ENCODE results near the gene FBXO30. TPM values are rescaled to one million over a fixed set of nuclear protein-coding genes. Genes with fewer than 3 reads are reported as not detected.

The FBXO30 gene
- total RNA-seq, 2 donors from 2014 or later: 8.0 to 20.5 TPM

DNA sequence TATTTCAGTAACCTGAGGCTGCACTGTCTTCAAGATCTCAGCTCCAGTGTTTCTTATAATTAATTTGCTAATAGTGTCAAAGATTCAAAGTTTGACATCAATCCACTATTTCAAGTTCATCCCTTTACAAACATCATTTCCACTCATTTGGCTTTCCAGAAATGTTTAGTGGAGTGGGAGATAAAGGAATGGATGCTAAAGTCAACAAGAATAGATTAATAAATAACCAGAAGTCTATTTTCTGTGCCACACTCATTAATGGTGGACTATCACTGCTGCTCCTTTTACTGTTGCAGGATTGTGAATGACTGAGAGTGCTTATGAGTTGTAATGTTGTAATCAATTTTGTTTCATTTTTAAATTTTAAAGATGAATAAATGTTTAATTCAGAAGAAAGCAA lies 50.9 kb downstream of the FBXO30 start:
- DNase-seq (ENCODE audit: low spot score) (no peak), ATAC-seq (ENCODE audit: insufficient number of reproducible peaks, low FRiP score, low read depth) (no peak)
- Histone ChIP-seq H3K4me1 (ENCODE audit: control insufficient read depth in 1 of 2, low read depth in 2 of 2) (no peaks in the 10 kb centered on the region), H3K27me3 (replicated peaks; ENCODE audit: insufficient read depth) (no peaks in the 10 kb centered on the region), H3K9me3 (no peaks in the 10 kb centered on the region), H3K36me3 (no peaks in the 10 kb centered on the region), H3K27ac (no peak overlapping the region), H3K4me3 (no peak overlapping the region)
- TF ChIP-seq, protein P1, sequence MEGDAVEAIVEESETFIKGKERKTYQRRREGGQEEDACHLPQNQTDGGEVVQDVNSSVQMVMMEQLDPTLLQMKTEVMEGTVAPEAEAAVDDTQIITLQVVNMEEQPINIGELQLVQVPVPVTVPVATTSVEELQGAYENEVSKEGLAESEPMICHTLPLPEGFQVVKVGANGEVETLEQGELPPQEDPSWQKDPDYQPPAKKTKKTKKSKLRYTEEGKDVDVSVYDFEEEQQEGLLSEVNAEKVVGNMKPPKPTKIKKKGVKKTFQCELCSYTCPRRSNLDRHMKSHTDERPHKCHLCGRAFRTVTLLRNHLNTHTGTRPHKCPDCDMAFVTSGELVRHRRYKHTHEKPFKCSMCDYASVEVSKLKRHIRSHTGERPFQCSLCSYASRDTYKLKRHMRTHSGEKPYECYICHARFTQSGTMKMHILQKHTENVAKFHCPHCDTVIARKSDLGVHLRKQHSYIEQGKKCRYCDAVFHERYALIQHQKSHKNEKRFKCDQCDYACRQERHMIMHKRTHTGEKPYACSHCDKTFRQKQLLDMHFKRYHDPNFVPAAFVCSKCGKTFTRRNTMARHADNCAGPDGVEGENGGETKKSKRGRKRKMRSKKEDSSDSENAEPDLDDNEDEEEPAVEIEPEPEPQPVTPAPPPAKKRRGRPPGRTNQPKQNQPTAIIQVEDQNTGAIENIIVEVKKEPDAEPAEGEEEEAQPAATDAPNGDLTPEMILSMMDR (IDR thresholded peaks at IDR 0.05): no peak

DNA sequence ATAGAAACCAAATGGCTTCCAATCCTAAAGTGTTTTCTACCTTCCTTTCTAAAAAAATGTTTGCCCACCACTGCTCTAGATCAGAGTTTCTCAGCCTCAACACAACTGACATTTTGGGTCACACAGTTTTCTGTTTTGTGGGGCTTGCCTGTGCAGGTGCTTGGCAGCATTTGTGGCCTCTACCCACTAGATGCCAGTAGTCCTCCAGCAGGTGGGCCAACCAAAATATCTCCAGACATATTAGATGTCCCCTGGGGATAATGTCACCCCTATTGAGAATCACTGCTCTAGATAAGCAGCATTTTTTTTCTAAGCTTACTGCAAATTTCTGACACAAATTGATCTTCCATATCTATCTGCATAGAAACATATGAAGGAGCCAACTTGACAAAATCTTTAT lies 53.0 kb downstream of the FBXO30 start:
- Histone ChIP-seq H3K4me1 (ENCODE audit: control insufficient read depth in 1 of 2, low read depth in 2 of 2) (no peaks in the 10 kb centered on the region), H3K36me3 (no peaks in the 10 kb centered on the region), H3K27ac (no peak overlapping the region), H3K4me3 (no peak overlapping the region), H3K9me3 (no peaks in the 10 kb centered on the region), H3K27me3 (replicated peaks; ENCODE audit: insufficient read depth) (no peaks in the 10 kb centered on the region)
- no peak for ATAC-seq (ENCODE audit: insufficient number of reproducible peaks, low FRiP score, low read depth)
- TF ChIP-seq, protein P1 (IDR thresholded peaks at IDR 0.05): no peak
- DNase-seq (ENCODE audit: low spot score): no peak

DNA sequence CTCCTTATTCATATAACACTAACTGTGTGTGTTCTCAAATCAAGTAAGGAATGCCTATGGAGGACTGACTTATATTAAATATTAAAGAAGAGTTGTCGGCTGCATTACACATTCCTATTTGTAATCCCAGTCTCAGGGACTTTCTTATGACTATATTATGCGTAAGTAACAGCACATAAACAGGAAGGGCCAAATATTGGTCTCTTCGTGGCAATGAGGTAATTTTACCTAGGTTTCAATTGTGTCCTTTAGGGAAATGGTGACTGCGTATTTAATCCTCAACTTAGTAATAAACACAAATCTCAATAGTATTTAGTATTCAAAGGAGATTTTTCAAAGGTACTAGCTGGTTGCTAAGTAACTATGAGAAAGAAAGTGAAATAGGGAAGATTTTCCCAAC lies 56.5 kb downstream of the FBXO30 start:
- ATAC-seq (ENCODE audit: insufficient number of reproducible peaks, low FRiP score, low read depth): no peak
- no peak overlapping the region for H3K4me3 ChIP-seq

DNA sequence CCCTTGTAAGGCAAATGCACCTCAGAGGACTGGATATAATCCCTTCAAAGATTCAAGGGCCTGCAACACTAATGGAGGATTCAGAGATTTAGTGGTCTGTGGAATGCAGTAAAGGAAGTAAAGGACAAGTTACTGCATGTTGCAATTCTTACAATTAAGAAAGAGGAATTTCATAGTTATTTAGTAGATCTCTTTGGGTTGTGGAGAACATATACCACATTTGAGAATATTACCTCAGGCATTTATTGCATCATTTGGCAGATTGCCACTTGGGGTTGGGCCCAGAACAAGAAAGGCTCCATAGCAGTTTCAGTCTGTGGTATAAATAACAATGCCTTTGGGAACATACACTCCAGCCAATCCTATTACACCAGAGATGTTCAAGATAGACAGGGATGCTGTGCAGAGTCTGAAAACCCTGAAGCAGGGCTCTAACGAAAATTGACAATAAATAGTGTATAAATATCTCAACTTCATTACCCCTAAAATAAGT lies 58.4 kb downstream of the FBXO30 start:
- ATAC-seq (ENCODE audit: insufficient number of reproducible peaks, low FRiP score, low read depth) (no peak), DNase-seq (ENCODE audit: low spot score) (no peak)
- TF ChIP-seq, protein P1 (IDR thresholded peaks at IDR 0.05): no peak

More for the DNA sequence above, 56.5 kb downstream of the FBXO30 start:
- Histone ChIP-seq H3K27ac (no peak overlapping the region), H3K9me3 (no peaks in the 10 kb centered on the region), H3K36me3 (no peaks in the 10 kb centered on the region), H3K27me3 (replicated peaks; ENCODE audit: insufficient read depth) (no peaks in the 10 kb centered on the region), H3K4me1 (ENCODE audit: control insufficient read depth in 1 of 2, low read depth in 2 of 2) (no peaks in the 10 kb centered on the region)
- TF ChIP-seq, protein P1 (IDR thresholded peaks at IDR 0.05): no peak
- no peak for DNase-seq (ENCODE audit: low spot score)

DNA sequence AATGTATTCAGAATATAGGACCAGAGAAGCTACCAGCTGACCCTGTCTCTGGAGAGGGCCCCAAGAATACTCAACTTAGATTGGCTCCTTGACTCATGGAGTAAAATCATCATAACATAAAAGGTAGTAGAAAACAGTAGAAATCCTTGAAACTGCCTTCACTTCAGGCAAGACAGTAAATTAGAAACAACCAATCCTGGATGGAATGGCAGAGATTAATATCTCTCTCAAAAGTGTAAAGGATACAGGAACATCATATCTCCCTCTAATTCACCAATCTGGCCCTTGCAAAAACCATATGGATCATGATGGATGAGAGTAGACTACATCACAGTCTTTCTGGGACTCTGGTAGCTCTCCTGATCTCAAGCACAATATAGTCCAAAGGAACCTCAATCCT lies 58.9 kb downstream of the FBXO30 start:
- Histone ChIP-seq H3K4me3 (no peak overlapping the region), H3K4me1 (ENCODE audit: control insufficient read depth in 1 of 2, low read depth in 2 of 2) (no peaks in the 10 kb centered on the region), H3K27ac (no peak overlapping the region), H3K9me3 (no peaks in the 10 kb centered on the region), H3K27me3 (replicated peaks; ENCODE audit: insufficient read depth) (no peaks in the 10 kb centered on the region), H3K36me3 (no peaks in the 10 kb centered on the region)
- ATAC-seq (ENCODE audit: insufficient number of reproducible peaks, low FRiP score, low read depth): no peak
- TF ChIP-seq, protein P1 (IDR thresholded peaks at IDR 0.05): no peak
- DNase-seq (ENCODE audit: low spot score): no peak

More for the DNA sequence above, 58.4 kb downstream of the FBXO30 start:
- Histone ChIP-seq H3K4me1 (ENCODE audit: control insufficient read depth in 1 of 2, low read depth in 2 of 2) (no peaks in the 10 kb centered on the region), H3K27ac (no peak overlapping the region), H3K4me3 (no peak overlapping the region), H3K9me3 (no peaks in the 10 kb centered on the region), H3K36me3 (no peaks in the 10 kb centered on the region), H3K27me3 (replicated peaks; ENCODE audit: insufficient read depth) (no peaks in the 10 kb centered on the region)

Data from thoracic aorta (tissue), 2 donors.